ENCODE results near the gene TBC1D9B.
"Not testable (repeated sequence)": the region's sequence is repeated elsewhere in the genome, so short reads cannot be mapped to it uniquely, and the experiment has no call there.

Gene TBC1D9B

GRCh38 chr5:179836225-179837019 lies 71.3 kb downstream of the TBC1D9B start:
- peak; percentile 18 for DNase-seq

- DNase-seq, result not testable (repeated sequence)
Measured at GRCh38 chr5:179834871-179835270, 72.8 kb downstream of the TBC1D9B start.

GRCh38 chr5:179834120-179834519 lies 73.6 kb downstream of the TBC1D9B start:
- no peak for DNase-seq

- DNase-seq, result no peak
Measured at GRCh38 chr5:179833709-179834070, 74.0 kb downstream of the TBC1D9B start.

GRCh38 chr5:179833056-179833708 lies 74.5 kb downstream of the TBC1D9B start:
- no peak for DNase-seq

- no peak for DNase-seq
Measured at GRCh38 chr5:179832039-179832745, 75.5 kb downstream of the TBC1D9B start.

GRCh38 chr5:179830818-179831468 lies 76.8 kb downstream of the TBC1D9B start:
- no peak for DNase-seq

GRCh38 chr5:179829732-179830435 lies 77.8 kb downstream of the TBC1D9B start:
- DNase-seq, result no peak

- no peak for DNase-seq
Measured at GRCh38 chr5:179828756-179829421, 78.8 kb downstream of the TBC1D9B start.

- DNase-seq, result no peak
Measured at GRCh38 chr5:179827680-179828079, 80.0 kb downstream of the TBC1D9B start.

- no peak for DNase-seq
Measured at GRCh38 chr5:179825655-179826182, 82.0 kb downstream of the TBC1D9B start.

- DNase-seq, result no peak
Measured at GRCh38 chr5:179824745-179825112, 83.0 kb downstream of the TBC1D9B start.

- no peak for DNase-seq
Measured at GRCh38 chr5:179823937-179824744, 83.6 kb downstream of the TBC1D9B start.

- DNase-seq, result no peak
Measured at GRCh38 chr5:179822444-179822990, 85.2 kb downstream of the TBC1D9B start.

- no peak for DNase-seq
Measured at GRCh38 chr5:179822059-179822432, 85.7 kb downstream of the TBC1D9B start.

GRCh38 chr5:179821298-179822058 lies 86.2 kb downstream of the TBC1D9B start:
- peak; percentile 85 for DNase-seq

- DNase-seq, result peak; percentile 74
Measured at GRCh38 chr5:179820483-179821297, 87.0 kb downstream of the TBC1D9B start, which contains the start of gene SQSTM1. Gene SQSTM1, plus strand, starts transcription at chr5:179820905. Its CDS starts 32 bp downstream, at chr5:179820937.

GRCh38 chr5:179820127-179820482 lies 87.6 kb downstream of the TBC1D9B start:
- no peak for DNase-seq

Data from NCI-H226 (cell line).